Renal pelvis (tissue), 4 donors: ENCODE measurements around the gene ANK3. TPM values are rescaled to one million over a fixed set of nuclear protein-coding genes. Genes with fewer than 3 reads are reported as not detected.

Experiments used
- DNase-seq: peaks from one replicate; pipeline ENCODE4 v3.0.0-alpha.2; 2013
- polyA plus RNA-seq, 3 donors: library from polyadenylated mRNA; unstranded; fragments of 120-200 nt; gene quantifications; one replicate each; pipeline ENCODE4 v1.2.1, GENCODE V29; 2013; ENCODE audit not compliant: insufficient read length in 3 of 3

The ANK3 gene
- polyA plus RNA-seq, 3 donors: 136 to 183 (median 153) TPM

DNA sequence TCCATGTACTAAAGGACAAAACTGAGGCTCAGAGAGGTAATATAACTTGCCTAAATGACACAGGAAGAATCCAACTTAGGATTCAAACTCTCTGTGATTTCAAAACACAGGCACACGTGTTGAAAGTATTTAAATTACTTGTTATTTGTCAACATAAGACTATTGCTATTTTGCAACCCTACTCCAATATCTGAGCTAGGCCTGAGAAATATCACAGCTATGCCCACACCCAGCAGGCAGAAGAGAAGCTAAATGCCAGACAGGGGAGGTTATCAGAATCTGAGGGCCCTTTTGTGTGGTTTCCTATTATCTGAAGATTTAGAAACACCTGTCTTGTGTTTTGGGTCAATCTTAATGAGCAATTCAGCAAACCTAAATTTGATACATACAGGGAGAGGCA is 204.3 kb downstream of the ANK3 start:
- no peak for DNase-seq

DNA sequence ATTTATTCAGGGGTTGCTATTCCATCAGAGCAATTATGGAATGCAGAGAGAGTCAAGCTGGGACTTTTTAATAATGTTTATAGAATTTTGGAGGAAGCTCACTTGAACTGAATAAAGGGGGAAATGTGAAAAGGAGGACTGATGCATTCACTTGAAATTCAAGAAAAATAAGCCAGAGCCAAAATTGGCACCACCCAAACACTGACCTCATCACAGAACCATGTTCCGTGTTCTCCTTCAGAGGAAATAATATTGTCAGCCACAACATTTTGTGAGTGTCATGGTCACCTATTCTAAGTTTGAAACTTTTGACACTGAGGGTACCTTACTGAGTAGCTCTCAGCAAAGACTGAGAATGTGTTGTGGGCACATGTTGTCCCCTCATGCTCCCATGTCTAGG is 207.0 kb downstream of the ANK3 start:
- no peak for DNase-seq

DNA sequence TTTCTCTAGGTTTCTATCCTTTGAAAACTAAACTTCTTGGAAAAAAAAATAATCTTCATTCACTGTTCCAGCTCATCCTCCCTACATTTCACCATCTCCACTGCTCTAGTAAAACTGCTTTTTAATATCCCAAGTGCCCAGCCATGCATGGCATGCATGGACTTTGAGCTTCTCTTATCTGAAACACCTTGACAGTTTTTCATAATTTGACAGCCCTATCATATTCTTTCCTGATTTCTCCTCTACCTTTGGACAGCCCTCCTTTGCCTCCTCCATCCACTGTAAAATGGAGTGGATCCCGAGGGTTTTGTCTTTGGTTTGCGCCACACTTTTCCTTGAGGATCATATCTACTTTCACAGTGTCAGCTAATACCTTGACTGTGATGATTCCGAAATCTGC is 212.8 kb downstream of the ANK3 start:
- DNase-seq: no peak

DNA sequence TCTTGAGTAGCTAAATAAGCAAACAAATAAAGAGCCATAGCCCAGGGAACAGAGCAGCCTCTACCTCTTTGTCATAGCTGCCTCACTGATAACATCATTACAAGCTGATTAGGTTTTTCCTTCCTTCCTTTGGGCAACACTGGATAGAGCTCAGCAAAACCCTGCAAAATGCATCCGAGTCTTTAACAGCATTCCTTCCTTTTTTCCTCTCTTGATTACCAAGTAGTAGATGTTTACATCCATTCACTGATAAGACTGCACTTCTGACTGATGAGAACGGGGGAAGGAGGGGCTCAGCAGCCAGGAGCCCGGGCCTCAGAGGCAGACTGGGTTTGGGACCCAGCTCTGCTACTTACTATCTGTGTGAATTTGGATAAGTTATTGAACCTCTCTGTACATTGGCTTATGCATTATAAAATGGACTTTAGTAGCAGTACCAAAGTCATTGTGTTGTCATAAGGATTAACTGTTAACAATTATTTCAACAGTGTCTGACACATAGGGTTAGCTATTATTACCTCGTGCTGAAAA is 214.2 kb downstream of the ANK3 start:
- no peak for DNase-seq

DNA sequence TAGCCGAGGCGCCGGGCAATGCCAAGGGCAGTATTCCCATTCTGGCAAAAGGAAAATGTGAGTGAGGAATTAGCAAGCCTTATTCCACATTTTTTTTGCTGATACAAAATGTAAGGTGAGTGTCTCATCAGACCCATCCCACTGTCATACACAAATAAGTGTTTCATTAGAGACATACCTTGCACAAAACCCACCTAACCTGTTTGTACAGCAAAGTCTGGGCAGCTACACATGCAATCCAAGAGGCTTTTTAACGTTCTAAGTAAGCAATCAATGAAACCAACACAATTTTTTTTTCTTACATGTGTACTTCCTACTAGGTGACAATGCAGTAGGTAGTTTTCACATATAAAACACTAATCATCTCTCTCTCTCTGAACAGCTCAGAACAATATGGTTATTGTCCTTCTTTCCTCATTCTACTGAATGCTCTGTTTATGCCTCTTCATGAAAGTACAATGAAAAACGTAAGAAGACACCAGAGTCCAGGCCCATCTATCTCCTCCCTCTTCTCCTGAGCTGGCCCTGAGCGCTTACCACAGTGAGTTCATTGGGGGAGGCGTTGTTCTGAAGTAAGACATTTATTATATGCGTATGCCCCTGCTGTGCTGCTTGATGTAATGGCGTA is 217.2 kb downstream of the ANK3 start:
- DNase-seq: no peak

DNA sequence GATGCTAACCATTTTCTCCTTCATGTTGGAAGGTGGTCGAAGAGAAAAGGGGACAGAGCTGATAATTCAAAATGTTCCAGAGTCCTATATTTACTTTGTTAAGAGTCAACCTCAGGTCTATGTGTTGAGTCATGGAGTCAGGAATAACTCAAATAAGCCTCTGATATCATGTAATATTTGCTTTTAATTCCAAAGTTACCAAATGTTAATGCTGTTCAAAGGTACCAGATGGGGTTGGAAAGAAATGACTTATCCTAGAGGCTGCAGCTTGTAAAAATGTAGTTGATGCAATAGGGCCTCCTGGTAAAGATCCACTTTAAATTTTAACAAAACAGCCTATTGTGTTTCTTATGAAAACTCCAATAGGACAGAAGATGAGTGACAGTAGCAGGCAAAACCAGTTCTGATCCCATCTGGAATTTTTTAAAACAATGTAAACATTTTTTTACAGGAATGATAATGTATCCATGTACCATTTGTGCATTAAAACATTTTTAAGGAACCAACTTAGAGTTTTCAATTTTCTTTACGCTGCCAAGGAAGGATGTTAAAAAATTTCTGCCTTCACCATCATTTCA is 218.2 kb downstream of the ANK3 start:
- no peak for DNase-seq

DNA sequence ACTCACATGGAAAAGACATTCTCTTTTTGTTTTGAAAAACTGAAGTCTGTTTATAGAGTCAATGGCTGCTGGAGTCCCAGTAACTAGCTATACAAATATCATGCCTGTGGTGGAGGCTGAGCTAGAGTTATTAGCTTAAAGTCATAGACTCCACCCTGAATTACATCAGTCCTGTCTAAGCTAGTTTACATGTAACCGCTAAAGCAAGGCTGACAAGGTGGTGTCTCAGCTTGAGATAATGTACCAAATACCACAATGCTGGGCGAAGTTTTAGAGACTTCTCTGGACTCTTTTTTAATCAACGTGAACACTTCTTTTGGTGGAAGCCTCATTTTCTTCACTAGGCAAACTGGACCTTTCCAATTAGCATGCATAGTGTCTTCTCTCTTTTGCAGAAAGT is 219.4 kb downstream of the ANK3 start:
- no peak for DNase-seq

DNA sequence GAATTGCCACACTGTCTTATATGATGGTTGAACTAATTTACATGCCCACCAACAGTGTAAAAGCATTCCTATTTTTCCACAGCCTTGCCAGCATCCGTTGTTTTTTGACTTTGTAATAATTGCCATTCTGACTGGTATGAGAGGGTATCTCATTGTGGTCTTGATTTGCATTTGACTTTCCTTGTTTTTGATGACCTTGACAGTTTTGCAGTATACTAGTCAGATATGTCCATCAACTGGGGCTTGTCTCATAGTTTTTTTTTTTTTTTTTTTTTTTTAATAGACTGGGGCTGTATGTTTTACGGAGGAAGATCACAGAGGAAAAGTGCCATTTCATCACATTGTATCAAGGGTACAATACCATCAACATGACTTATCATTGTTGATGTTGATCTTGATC is 220.6 kb downstream of the ANK3 start:
- no peak for DNase-seq

DNA sequence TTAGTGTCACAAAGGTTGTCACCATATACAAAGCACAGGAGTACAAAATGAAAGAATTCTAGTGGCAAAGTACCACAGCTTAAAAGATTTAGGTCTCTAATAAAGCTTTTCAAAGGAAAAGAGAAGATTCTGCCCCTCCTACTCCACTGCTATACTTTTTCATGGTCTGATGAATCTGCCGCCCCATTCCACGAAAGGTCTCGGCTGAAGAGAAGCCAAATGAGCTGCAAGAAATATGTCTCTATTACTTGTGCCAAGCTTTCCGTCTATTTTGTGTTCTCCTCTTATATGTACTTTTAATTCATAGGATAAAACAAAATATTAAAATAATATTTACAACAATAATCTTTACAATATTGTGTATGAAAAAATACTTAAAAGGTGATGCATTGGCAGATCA is 222.6 kb downstream of the ANK3 start:
- DNase-seq: peak; percentile 7

DNA sequence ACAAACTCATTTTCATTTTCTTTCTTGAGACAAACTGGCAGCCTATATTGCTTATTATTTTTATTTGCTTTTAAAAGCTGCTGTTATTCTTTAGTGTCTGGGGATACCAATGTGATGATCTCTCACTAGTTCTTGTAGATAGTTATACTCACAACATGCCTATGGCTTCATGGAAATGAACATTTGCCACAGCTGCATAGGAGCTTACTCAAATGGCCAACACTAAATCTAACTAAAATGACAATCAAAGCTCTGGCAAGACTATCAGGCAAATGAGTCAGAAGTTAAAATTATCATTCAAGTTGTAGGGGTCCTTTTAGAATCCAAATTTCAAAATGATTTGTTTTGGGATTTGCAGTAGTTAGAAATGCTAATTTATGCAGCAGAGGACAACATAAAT is 225.9 kb downstream of the ANK3 start:
- DNase-seq: no peak

DNA sequence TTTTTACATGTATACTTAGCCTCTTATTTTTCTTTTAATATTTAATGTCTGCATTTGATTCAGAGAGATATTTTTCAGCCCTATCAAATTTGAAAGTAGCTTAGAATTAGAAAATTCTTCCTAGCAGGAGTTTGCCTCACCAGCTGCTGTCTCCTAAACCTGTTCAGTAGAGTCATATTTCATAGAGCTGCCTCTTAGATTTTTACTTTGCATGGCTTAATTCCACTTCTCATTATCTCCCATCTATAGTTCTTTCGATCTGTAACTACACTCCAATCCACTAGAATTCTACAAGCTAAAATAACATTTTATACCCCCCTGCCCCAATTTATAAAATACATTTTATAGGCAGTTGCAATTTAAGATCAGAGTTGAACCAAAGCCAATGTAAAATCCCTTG is 227.0 kb downstream of the ANK3 start:
- DNase-seq: no peak

DNA sequence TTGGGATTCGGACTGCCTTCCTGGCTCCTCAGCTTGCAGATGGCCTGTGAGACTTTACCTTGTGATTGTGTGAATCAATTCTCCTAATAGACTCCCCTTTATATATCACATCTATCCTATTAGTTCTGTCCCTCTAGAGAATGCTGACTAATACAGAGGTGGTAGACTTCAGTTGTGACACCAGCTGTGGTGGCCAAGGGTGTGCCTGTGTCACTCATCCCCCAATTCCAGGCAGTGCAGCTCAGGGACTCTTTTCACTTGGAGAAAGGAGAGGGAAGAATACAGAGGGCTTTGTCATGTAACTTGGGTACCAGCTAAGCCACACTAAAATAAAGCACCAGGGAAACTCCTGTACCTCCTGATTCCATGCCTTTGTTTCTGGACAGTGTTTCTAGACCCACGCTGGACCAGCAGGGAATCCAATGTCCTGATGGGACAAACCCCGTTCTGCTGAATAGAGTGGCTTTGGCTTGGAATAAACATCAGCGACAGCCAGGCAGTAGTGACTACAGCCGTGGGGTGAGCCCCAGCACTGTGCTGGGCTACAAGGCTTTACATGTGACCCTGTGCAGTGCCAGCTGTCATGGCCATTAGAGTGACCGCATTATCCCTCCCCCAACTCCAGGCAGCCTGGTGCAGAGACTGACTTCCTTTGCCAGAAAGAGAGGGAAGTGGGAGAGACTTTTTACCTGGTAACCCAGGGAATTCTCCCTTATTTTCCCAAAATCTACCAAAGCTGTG is 233.6 kb downstream of the ANK3 start:
- no peak for DNase-seq

DNA sequence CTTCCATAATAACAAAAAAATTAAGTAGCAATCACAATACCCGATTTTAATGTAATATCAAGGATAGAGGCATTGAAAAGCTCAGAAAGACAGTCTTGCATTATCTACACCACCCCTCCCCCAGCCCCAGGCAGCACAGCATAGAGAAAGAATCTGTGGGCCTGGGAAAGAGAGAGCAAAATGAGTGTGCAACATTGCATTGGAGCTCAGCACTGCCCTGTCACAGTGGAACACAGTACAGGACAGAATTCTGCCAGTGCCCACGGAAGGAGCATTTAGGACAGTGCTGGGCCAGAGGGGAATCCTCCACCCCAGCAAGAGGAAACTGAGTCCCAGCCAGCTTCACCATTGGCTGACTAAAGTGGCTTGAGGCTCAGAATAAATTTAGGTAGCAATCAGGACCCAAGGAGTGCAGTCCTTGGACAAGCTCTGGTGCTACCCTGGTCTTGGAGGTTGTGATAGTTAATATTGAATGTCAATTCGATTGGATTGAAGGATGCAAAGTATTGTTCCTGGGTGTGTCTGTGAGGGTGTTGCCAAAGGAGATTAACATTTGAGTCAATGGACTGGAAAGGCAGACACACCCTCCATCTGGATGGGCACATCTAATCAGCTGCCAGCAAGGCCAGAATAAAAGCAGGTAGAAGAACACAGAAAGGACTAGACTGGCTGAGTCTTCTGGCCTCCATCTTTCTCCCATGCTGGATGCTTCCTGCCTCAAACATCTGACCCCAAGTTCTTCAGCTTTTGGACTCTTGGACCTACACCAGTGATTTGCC is 234.4 kb downstream of the ANK3 start:
- no peak for DNase-seq

DNA sequence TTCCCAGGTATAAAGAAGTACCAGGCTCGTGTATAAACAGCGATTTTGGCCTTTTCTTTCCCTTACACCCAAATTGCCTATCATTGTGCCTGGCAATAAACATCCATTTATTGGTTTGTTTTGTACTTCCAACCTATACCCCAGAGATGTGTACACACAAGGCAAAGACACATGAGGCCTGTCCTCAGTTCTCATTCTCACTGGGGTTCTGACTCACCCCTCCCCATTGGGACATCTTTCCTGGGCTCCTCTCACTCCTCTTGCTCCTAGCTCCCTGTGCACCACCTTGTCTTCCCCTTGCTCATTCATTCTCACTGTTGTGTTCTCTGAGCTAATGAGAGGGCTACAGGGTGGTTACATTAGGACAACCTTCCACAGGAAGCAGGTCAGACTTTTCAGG is 240.7 kb downstream of the ANK3 start:
- no peak for DNase-seq

DNA sequence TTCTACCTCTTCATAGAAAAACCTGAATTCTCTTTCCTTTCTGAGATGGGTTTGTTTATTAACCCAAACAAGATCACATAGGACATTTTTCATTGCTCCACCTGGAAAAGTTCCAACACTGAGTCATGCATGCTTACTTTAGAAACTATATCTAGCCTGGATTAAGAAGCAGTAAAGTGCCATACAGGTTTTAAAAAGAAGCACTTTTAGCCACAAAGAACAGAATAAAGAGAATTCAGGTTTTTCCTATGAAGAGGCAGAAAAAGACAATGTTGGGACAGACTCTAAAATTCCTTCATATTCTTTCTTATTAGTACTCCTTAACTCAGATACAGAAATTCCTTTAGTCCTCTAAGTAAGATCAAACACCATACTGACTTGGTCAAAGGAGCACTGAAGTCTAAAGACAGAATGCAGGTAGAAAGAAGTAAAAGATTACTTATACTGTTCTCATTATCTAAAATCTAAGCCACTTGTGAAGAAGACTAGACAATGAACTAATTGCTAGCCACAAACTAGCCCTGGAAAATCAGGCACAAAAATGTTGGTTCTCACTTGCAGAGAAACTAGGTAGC is 241.3 kb downstream of the ANK3 start:
- DNase-seq: peak; percentile 54

DNA sequence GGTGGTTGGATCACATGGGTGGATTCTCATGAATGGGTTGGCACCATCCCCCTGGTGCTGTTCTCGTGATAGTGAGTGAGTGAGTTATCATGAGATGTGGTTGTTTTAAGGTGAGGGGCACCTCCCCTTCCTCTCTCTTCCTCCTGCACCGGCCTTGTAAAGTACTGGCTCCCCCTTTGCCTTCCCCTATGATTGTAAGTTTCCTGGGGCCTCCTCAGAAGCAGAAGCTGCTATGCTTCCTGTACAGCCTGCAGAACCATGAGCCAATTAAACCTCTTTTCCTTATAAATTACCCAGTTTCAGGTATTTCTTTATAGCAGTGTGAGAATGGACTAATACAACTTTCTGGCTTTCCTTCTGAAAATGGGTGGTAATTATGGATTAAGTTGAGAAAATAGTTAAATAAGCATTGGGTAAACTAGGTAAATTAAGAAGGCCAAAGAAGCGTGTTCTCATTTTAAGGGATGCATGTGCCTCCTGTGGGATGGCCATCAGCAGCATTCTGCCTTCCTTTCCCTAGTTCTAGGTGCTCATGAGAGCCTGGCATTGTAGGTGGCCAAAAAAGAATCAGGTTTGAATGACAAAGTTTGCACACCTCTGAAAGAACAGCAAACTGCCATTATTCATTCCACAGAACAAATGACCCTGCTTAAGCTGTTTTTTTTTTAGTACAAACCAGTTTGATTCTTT is 242.0 kb downstream of the ANK3 start:
- no peak for DNase-seq

DNA sequence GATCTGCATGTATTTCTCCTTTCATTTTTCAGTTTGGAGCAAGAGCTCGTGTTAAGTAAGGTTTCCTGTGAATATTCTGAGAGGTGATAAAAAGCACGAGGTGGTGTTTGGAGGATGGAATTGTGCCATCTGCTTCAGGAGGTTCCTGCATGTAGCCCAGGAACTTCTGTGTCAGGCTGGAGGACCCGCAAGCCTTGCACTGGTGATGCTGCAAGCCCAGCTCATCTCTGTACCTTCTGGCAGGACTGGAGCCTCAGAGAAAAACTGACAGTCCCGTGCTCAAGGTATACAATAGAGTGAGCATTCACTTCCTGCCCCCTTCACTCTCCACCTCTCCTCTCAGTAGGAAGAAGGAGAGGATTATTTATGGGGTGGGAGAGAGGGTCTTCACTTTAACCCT is 242.7 kb downstream of the ANK3 start:
- DNase-seq: no peak

DNA sequence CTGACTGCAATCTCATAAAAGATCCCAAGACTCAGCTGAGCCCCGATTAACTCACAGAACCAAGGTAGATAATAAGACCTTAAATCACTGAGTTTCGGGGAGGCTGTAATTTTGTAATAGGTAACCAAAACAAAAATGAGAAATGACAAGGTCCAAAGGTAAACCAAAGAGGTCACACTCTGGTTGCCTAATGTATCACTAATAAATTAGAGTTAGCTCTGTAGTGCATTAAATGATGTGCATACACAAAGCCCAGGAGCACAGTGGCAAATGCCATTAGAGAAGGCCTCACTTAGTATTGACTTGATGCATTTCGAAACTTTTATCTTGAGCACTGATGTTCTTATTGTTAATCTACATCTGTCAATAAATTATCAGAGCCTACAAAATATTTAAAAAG is 245.6 kb downstream of the ANK3 start:
- DNase-seq: no peak

DNA sequence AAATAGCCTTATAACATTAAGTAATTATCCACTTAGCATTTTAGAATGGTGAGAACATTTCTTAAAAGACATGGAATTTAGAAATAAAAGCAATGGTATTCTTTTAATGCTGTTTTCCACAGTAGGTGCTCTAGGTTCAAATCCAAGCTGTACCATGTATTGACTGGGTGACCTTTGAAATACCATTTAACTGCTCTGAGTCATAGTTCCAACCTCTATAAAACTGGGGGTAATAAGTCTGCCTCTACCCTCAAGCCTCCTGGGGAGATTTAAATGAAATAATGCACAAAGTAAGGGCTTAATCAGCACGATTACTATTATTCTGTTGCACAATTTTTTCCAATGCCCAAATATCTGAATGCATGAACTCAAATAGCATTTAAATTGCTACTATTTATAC is 246.9 kb downstream of the ANK3 start:
- DNase-seq: no peak

DNA sequence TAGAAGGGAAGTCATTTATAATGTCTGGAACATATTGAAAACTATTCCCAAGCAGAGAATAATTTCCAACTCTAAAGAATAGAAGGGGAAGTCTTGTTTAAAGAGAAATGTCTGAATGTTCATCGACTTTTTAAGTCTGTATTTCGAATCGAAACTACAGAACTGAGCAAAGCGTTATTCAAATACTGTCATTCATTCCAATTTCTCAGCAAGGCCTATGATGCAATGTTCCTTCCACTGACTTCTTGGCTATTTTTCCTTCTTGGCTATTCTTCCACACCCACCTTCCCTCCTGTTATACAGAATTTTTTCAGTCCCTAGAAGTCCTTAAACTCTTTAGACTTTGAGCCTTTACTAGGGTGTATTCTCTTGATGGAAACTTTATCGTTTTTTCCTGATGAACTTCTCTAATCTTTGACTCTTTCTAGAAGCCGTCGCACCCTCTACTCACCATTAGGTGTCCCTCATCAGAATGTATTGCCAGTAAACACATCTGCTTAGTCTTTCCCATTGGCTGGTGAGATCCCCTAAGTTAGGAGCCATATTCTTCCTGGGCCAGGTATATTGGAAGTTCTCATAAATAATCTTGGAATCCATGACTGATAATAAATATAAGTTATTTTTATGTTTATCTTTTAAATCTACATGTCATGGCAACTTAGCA is 247.6 kb downstream of the ANK3 start:
- no peak for DNase-seq
